ENCODE data around the gene ATG7.

DNA sequence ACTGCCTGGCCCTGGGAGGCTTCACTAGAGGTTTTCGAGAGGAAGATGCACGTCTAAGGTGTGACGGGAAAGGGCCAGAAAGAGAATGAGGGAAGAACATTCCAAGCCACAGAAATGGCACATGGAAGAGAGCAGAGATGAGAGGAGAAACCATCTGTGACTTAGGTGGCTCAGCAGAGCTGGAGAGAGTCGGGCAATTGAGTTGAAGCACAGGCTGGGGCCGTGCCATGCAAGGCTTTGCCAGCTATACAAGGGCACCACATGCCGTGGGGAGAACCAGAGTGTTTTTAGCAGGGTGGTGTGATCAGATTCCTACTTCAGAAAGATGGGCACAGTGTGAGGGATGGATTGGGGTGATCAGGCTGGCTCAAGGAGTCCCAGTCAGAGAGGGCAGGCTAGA lies 245.4 kb downstream of the ATG7 start:
- TF ChIP-seq, protein P1, sequence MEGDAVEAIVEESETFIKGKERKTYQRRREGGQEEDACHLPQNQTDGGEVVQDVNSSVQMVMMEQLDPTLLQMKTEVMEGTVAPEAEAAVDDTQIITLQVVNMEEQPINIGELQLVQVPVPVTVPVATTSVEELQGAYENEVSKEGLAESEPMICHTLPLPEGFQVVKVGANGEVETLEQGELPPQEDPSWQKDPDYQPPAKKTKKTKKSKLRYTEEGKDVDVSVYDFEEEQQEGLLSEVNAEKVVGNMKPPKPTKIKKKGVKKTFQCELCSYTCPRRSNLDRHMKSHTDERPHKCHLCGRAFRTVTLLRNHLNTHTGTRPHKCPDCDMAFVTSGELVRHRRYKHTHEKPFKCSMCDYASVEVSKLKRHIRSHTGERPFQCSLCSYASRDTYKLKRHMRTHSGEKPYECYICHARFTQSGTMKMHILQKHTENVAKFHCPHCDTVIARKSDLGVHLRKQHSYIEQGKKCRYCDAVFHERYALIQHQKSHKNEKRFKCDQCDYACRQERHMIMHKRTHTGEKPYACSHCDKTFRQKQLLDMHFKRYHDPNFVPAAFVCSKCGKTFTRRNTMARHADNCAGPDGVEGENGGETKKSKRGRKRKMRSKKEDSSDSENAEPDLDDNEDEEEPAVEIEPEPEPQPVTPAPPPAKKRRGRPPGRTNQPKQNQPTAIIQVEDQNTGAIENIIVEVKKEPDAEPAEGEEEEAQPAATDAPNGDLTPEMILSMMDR (IDR thresholded peaks at IDR 0.05; ENCODE audit: borderline replicate concordance, extremely low read depth, low read length, poor library complexity, severe bottlenecking), result no peak
- no peak for TF ChIP-seq EZH2 (IDR thresholded peaks at IDR 0.05; ENCODE audit: borderline replicate concordance, low read depth, low read length, severe bottlenecking)
